GM13977 (cell line): Measurements from ENCODE around the gene ZNF846.
"Not testable (repeated sequence)": the region's sequence is repeated elsewhere in the genome, so short reads cannot be mapped to it uniquely, and the experiment has no call there.

Source experiments
- DNase-seq: peaks from one replicate; pipeline ENCODE4 v3.0.0; 2012; ENCODE audit warnings: low spot score
- in situ Hi-C: fragments of 300-500 bp; cut with MboI; formaldehyde crosslinking; loops from one replicate; pipeline ENCODE4 v1.12.0; 2022; ENCODE audit warnings: low sequenced_read_pairs, low pct_unique_long_range_greater_than_20kb, mixed read lengths, inconsistent platforms; ENCODE audit not compliant: unreplicated experiment
- TF ChIP-seq, protein P1 (sequence below): IDR thresholded peaks from 2 replicates; pipeline ENCODE4 v1.5.1; 2012; ENCODE audit warnings: mild to moderate bottlenecking, control low read depth; ENCODE audit not compliant: insufficient read depth; ENCODE audit errors: extremely low read depth, missing control alignments

ZNF846 gene

DNA sequence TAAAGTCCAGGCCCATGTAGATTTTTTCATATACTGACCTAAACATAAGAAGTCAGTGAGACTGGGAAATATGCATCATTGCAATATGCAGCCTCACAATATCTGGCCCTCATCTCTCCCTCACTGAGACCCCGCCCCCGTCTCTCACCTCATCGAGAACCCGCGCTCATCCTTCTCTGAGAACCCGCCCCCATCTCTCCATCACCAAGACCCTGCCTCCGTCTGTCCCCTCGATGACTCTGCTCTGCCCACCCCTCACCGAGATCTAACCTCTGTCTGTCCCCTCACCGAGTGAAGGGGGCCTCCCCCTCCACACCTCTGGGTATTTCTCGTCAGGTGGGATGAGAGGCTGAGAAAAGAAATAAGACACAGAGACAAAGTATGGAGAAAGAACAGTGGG is 20.5 kb upstream of the ZNF846 start:
- TF ChIP-seq, protein P1, sequence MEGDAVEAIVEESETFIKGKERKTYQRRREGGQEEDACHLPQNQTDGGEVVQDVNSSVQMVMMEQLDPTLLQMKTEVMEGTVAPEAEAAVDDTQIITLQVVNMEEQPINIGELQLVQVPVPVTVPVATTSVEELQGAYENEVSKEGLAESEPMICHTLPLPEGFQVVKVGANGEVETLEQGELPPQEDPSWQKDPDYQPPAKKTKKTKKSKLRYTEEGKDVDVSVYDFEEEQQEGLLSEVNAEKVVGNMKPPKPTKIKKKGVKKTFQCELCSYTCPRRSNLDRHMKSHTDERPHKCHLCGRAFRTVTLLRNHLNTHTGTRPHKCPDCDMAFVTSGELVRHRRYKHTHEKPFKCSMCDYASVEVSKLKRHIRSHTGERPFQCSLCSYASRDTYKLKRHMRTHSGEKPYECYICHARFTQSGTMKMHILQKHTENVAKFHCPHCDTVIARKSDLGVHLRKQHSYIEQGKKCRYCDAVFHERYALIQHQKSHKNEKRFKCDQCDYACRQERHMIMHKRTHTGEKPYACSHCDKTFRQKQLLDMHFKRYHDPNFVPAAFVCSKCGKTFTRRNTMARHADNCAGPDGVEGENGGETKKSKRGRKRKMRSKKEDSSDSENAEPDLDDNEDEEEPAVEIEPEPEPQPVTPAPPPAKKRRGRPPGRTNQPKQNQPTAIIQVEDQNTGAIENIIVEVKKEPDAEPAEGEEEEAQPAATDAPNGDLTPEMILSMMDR: no peak
- no peak for DNase-seq
- in situ Hi-C loops: loop anchor here (25.0 kb wide), 2 partner anchors 477 to 652 kb away; partner anchors contain the start of genes OR7G3, ZNF317, ZNF559 and ZNF699

DNA sequence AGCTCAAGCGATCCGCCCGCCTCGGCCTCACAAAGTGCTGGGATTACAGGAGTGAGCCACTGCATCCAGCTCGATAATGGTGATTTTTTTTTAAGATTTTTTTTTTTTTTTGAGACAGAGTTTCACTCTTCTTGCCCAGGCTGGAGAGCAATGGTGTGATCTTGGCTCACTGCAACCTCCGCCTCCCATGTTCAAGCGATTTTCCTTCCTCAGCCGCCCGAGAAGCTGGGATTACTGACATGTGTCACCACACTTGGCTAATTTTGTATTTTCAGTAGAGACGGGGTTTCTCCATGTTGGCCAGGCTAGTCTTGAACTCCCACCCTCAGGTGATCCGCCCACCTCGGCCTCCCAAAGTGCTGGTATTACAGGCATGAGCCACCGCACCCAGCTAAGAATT is 20.1 kb upstream of the ZNF846 start:
- in situ Hi-C loops: loop anchor here (25.0 kb wide), 2 partner anchors 476 to 651 kb away; partner anchors contain the start of genes OR7G3, ZNF317, ZNF559 and ZNF699
- DNase-seq: not testable (repeated sequence)

DNA sequence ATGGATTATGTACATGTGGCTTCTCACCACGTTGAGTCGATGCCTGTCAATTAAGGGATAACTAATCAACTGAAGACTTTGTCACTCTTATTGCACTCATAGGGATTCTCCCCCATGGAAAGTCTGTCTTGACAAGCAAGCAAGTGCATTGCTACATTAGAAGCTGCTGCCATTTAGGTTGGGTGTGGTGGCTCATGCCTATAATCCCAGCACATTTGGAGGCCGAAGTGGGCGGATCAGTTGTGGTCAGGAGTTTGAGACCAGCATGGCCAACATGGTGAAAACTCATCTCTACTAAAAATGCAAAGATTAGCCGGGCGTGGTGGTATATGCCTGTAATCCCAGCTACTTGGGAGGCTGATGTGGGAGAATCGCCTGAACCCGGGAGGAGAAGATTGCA is 18.3 kb upstream of the ZNF846 start:
- in situ Hi-C loops: loop anchor here (25.0 kb wide), 2 partner anchors 475 to 650 kb away; partner anchors contain the start of genes OR7G3, ZNF317, ZNF559 and ZNF699

DNA sequence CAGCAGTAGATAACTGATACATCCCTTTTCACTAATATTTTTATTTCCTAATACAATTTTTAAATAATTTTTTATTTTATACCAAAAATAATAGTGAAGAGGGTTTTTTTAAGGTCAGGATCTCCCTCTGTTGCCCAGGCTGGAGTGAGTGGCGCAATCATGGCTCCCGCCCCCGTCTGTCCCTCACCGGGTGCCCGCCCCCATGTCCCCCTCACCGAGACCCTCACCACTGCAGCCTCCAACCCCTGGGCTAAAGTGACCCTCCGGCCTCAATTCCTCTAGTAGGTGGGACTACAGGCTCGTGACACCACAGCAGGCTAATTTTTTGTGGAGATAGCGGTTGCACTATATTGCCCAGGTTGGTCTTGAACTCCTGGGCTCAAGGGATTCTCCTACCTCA is 17.8 kb upstream of the ZNF846 start:
- DNase-seq: no peak
- TF ChIP-seq, protein P1: no peak
- in situ Hi-C loops: loop anchor here (25.0 kb wide), 2 partner anchors 474 to 649 kb away; partner anchors contain the start of genes OR7G3, ZNF317, ZNF559 and ZNF699

More for the DNA sequence above, 18.3 kb upstream of the ZNF846 start:
- no peak for DNase-seq
- TF ChIP-seq, protein P1: no peak

DNA sequence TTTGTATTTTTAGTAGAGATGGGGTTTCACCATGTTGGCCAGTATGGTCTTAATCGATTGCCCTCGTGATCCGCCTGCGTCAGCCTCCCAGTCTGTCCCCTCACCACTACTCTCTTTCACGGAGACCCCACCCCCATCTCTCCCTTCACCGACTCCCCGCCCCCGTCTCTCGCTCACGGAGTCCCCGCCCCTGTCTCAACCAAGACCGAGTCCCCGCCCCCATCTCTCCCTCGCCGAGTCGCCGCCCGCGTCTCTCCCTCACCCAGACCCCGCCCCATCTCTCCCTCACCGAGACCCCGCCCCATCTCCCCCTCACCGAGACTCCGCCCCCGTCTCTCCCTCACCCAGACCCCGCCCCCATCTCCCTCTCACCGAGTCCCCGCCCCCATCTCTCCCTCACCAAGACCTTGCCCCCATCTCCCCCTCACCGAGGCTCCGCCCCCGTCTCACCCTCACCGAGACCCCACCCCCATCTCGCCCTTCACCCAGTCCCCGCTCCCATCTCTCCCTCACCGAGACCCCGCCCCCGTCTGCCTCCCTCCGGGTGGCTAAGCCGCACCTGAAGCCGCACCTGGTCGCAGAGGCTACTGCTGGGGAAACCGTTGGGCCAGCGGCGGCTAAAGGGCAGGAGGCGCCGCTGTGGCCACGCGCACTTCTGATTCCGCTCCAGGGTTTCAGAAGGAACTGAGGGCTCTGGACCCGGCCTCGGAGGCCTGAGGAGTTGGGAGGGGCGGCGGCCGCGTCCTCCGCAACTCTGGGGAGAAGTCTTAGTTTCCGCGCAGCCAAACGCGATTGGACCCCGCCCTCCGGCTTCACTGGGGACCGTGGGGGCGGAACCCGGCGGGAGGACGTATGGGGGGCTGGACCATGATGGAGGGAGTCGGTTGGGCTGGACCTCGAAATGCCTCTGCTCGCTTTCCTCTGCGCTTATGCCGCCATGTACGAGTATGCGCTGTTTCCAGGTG is 17.1 kb upstream of the ZNF846 start:
- TF ChIP-seq, protein P1: no peak
- in situ Hi-C loops: loop anchor here (25.0 kb wide), 2 partner anchors 473 to 648 kb away; partner anchors contain the start of genes OR7G3, ZNF317, ZNF559 and ZNF699
- DNase-seq: peak; percentile 94

DNA sequence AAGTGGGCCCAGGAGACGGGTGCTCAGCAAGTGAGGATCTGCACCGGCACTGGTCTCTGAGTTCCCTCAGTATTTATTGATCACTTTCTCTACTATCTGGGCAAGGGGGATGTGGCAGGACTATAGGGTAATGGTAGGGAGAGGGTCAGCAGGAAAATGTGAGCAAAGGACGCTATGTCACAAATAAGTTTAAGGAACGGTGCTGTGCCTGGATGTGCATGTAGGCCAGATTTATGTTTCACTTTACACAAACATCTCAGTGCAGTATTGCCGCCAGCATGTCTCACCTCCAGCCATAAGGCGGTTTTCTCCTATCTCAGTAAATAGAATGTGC is 15.6 kb upstream of the ZNF846 start:
- in situ Hi-C loops: loop anchor here (25.0 kb wide), 2 partner anchors 472 to 647 kb away; partner anchors contain the start of genes OR7G3, ZNF317, ZNF559 and ZNF699
- not testable (repeated sequence) for DNase-seq

DNA sequence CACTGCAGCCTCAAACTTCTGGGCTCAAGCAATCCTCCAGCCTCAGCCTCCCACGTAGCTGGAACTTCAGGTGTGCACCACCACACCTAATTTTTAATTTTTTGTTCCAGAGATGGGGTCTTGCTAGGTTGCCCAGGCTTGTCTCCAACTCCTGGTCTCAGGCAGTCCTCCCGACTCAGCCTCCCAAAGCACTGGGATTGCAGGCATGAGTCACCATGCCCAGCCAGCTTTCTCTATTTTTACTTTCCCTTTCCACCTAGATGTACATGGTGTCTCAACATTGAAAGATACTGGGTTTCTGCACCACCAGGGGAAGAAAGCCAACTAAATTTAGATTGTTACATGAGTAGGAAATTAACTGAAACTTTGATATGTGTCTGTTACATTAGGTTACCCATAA is 13.8 kb upstream of the ZNF846 start:
- DNase-seq: no peak
- in situ Hi-C loops: loop anchor here (25.0 kb wide), 2 partner anchors 470 to 645 kb away; partner anchors contain the start of genes OR7G3, ZNF317, ZNF559 and ZNF699
- TF ChIP-seq, protein P1: no peak
